Activated CD4-positive, alpha-beta T cell treated with anti-CD3 and anti-CD28 coated beads, Interleukin-2, amount 10 ng/mL, durations not matched to agents 24 days and 14 days (primary cell): Measurements from ENCODE around the gene KAT14. TPM values are rescaled to one million over a fixed set of nuclear protein-coding genes. Genes with fewer than 3 reads are reported as not detected.
"Not testable (repeated sequence)": the region's sequence is repeated elsewhere in the genome, so short reads cannot be mapped to it uniquely, and the experiment has no call there.

ENCODE experiments used
- DNase-seq: peaks from one replicate; pipeline ENCODE4 v3.0.0; 2022
- H3K27ac Mint-ChIP-seq: one replicate; pipeline ENCODE4 v1.8.0; 2022; ENCODE audit warnings: mild to moderate bottlenecking, mixed read lengths
- H3K27me3 Mint-ChIP-seq: one replicate; pipeline ENCODE4 v1.8.0; 2022; ENCODE audit warnings: mixed read lengths
- H3K36me3 Mint-ChIP-seq: one replicate; pipeline ENCODE4 v1.8.0; 2022; ENCODE audit warnings: low read depth, mild to moderate bottlenecking, mixed read lengths
- H3K4me1 Mint-ChIP-seq: one replicate; pipeline ENCODE4 v1.8.0; 2021; ENCODE audit warnings: mixed read lengths
- H3K4me3 Mint-ChIP-seq: one replicate; pipeline ENCODE4 v1.8.0; 2022; ENCODE audit warnings: mild to moderate bottlenecking, moderate library complexity, mixed read lengths
- H3K9me3 Mint-ChIP-seq: one replicate; pipeline ENCODE4 v1.8.0; 2021; ENCODE audit warnings: mixed read lengths
- intact Hi-C: fragments of 100-400 bp; cut with micrococcal nuclease; formaldehyde crosslinking; loops from one replicate; pipeline ENCODE4 v1.15.1; 2023
- total RNA-seq: library from RNA; stranded (reverse); gene quantifications from 2 replicates; pipeline ENCODE4 v1.2.3, GENCODE V29; 2022

KAT14 gene
- total RNA-seq, 1 donor from 2014 or later: 16.8 TPM

DNA sequence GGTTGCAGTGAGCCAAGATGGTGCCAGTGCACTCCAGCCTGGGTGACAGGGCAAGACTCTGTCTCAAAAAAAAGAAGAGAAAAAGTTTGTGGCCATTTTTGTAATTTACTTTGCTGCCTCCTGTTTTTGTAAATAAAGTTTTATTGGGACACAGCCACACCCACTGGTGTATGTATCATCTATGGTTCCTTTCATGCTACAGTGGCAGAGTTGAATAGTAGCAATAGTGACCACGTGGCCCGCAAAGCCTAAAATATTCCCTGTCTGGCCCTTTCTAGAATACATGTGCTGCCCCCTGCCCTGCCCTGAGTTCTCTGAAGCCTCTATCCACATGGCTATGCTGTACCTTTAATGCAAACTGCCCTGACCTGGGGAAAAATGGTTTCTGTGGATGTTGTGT lies 75.3 kb downstream of the KAT14 start:
- H3K27me3 Mint-ChIP-seq: no peaks in the 10 kb centered on the region
- no peaks in the 10 kb centered on the region for H3K4me1 Mint-ChIP-seq
- H3K27ac Mint-ChIP-seq: no peak overlapping the region
- H3K9me3 Mint-ChIP-seq: no peaks in the 10 kb centered on the region
- no peaks in the 10 kb centered on the region for H3K36me3 Mint-ChIP-seq
- DNase-seq: no peak
- no peak overlapping the region for H3K4me3 Mint-ChIP-seq
- intact Hi-C loops: no loop called here

DNA sequence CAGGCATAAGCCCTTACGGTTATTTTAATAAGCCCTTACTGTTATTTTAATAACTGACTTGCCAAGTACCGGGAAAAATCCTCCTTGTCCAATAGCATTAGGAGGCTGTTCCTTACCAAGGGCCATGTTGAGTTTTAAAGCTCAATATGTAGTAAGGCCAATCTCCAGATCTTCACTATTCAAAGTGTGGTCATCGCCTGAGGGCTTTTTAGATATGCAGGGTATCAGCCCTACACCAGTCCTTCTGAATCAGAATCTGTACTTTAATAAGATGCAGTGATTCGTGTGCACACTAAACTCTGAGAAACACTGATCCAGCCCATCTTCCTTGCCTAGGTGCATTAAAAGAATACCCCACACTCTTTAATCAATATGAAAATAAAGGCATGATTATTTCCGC lies 77.9 kb downstream of the KAT14 start:
- DNase-seq: no peak
- no peaks in the 10 kb centered on the region for H3K36me3 Mint-ChIP-seq
- intact Hi-C loops: no loop called here
- H3K4me1 Mint-ChIP-seq: no peaks in the 10 kb centered on the region
- H3K27ac Mint-ChIP-seq: no peak overlapping the region
- H3K9me3 Mint-ChIP-seq: no peaks in the 10 kb centered on the region
- H3K27me3 Mint-ChIP-seq: no peaks in the 10 kb centered on the region
- no peak overlapping the region for H3K4me3 Mint-ChIP-seq

DNA sequence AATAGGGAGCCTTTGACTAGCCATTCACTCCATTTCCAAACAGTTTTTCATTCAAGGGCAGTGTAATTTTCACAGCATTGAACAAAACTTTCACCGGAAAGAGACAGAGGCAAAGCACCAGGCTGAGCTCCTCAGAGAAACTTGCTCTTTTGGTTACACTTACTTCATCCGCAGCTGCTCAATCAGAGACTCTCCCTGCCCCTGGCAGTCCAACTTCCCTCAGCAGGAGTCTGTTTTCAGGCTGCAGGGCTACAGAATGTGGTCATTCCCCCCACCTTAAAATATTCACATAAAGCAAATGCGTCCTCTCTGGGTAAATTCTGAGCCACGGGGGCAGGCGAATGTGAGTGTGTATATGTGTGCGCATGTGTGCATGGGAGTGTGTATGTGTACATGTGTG lies 80.6 kb downstream of the KAT14 start:
- Mint-ChIP-seq H3K4me3 (no peak overlapping the region), H3K27me3 (peaks cover 9% of the 10 kb centered on the region), H3K9me3 (no peaks in the 10 kb centered on the region), H3K4me1 (no peaks in the 10 kb centered on the region), H3K36me3 (no peaks in the 10 kb centered on the region), H3K27ac (no peak overlapping the region)
- intact Hi-C loops: no loop called here
- DNase-seq: no peak

DNA sequence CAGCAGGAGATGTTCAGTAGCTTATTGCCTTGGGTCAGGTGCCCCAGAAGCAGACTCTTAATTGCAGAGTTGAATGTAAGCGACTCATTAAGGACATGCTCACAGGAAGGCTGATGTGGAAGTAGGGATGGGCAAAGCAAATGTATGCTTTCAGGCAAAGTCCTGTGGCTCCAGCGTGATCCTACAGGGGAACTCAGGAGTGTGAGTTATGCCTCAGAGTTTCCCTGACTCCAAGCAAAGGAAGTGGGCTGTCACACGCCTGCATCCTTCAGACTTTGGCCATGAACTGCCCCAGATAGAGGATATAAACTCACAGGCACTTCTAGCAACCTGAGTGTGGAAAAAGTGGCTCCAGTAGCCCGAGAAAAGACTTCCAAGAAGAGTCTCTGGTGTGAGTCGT lies 85.7 kb downstream of the KAT14 start:
- Mint-ChIP-seq H3K4me1 (no peaks in the 10 kb centered on the region), H3K27me3 (peaks cover 17% of the 10 kb centered on the region), H3K27ac (no peak overlapping the region), H3K9me3 (no peaks in the 10 kb centered on the region), H3K4me3 (no peak overlapping the region), H3K36me3 (no peaks in the 10 kb centered on the region)
- no peak for DNase-seq
- intact Hi-C loops: no loop called here

DNA sequence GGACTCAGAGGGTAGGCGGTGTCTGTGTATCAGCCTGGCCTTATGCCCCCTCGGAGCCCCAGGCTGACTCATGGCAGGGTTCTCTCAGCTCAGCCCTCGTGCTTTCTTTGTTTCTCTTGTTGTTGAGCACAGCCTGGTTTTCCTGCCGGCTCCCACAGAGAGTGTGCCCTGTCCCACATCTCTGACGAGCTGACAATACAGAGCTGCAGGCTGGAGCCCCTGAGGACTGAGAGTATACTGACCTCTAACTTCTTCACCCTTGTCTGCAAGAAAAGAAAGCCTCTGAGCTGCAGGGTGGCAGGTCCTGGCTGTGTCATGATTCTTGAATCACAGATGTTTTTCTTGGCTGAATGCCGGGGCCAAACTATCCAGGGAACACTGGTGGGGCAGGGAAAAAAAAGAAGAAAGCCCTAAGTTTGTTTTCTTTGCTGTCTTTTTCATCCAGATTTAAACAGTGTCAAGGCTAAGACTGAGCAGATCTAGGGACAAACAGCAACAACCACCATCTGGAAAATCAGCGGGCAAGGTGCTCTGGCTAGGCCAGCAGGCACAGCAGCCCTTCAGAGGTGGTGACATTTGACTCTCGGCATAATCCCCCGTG lies 87.4 kb downstream of the KAT14 start:
- H3K4me1 Mint-ChIP-seq: no peaks in the 10 kb centered on the region
- H3K4me3 Mint-ChIP-seq: no peak overlapping the region
- intact Hi-C loops: no loop called here
- H3K9me3 Mint-ChIP-seq: no peaks in the 10 kb centered on the region
- no peak overlapping the region for H3K27ac Mint-ChIP-seq
- no peak for DNase-seq
- H3K27me3 Mint-ChIP-seq: peaks cover 17% of the 10 kb centered on the region
- no peaks in the 10 kb centered on the region for H3K36me3 Mint-ChIP-seq

DNA sequence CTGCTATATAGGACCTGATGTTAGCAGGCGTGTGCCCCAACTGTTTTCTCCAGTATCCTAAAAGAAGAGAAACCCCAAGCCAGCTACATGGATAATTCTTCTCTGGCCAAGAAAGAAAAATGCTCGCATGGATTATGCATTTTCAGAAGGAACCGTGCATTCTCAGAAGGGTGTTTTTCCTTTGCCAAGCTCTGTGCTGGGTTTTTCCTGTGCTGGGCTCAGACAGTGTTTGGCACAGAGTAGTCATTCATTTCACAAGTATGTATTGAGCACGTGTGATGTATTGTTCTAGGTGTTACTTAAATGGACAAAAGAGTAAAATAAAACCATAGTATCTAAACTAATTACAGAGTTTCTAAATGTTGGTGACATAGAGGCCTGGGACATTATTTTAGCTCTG lies 88.0 kb downstream of the KAT14 start:
- intact Hi-C loops: no loop called here
- no peak overlapping the region for H3K27ac Mint-ChIP-seq
- H3K9me3 Mint-ChIP-seq: no peaks in the 10 kb centered on the region
- no peak for DNase-seq
- H3K27me3 Mint-ChIP-seq: peaks cover 17% of the 10 kb centered on the region
- H3K4me3 Mint-ChIP-seq: no peak overlapping the region
- no peaks in the 10 kb centered on the region for H3K4me1 Mint-ChIP-seq
- H3K36me3 Mint-ChIP-seq: no peaks in the 10 kb centered on the region

DNA sequence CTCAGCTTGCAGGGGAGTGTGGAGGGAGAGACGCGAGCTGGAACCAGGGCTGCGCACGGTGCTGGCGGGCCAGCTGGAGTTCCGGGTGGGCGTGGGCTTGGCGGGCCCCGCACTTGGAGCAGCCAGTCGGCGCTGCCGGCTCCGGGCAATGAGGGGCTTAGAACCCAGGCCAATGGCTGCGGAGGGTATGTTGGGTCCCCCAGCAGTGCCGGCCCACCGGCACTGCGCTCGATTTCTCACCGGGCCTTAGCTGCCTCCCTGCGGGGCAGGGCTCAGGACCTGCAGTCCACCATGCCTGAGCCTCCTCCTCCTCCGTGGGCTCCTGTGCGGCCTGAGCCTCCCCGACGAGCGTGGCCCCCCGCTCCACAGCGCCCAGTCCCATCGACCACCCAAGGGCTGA lies 89.1 kb downstream of the KAT14 start:
- intact Hi-C loops, H3K4me3 Mint-ChIP-seq, H3K27ac Mint-ChIP-seq, H3K4me1 Mint-ChIP-seq, DNase-seq, H3K9me3 Mint-ChIP-seq, H3K36me3 Mint-ChIP-seq: not testable (repeated sequence)
- peaks cover 13% of the 10 kb centered on the region for H3K27me3 Mint-ChIP-seq

DNA sequence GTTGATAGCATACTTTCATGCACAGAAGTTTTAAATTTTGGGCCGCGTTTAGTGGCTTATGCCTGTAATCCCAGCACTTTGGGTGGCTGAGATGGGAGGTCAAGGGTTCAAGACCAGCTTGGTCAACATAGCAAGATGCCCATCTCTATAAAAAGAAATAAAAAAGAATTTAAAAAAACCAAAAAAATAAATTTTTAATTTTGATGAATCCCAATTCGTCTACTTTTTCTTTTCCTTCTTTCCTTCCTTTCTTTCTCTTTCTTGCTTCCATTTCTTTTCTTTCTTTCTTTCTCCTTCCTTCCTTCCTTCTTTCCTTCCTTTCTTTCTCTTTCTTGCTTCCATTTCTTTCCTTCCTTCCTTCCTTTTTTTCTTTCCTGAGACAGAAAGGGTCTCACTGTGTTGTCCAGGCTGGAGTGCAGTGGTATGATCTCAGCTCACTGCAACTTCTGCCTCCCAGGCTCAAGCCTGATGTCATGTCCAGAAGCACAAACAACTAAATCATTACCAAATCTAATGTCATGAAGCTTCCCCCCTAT lies 95.8 kb downstream of the KAT14 start:
- H3K36me3 Mint-ChIP-seq: no peaks in the 10 kb centered on the region
- DNase-seq: no peak
- no peaks in the 10 kb centered on the region for H3K9me3 Mint-ChIP-seq
- no peak overlapping the region for H3K4me3 Mint-ChIP-seq
- intact Hi-C loops: no loop called here
- H3K27ac Mint-ChIP-seq: no peak overlapping the region
- peaks cover 9% of the 10 kb centered on the region for H3K27me3 Mint-ChIP-seq
- H3K4me1 Mint-ChIP-seq: no peaks in the 10 kb centered on the region

Other genes starting within 250 kb of the KAT14 start
- gene SNX5, start 169.1 kb upstream of the KAT14 start, total RNA-seq: 230 and 240 TPM in 2 replicates
- 32.7 and 34.3 TPM in 2 replicates for gene MGME1, start 168.8 kb upstream of the KAT14 start, total RNA-seq
- gene OVOL2, start 79.9 kb upstream of the KAT14 start, total RNA-seq: not detected in 2 replicates
- gene PET117, start within 50 bp of the KAT14 start, total RNA-seq: 18.5 and 19.5 TPM in 2 replicates
- gene ZNF133, start 150.7 kb downstream of the KAT14 start, total RNA-seq: 10.2 and 10.5 TPM in 2 replicates